Measurements from ENCODE around the gene ANKRD37.

Gene ANKRD37

GRCh38 chr4:185381288-185382196 lies 15.1 kb upstream of the ANKRD37 start:
- DNase-seq: no peak

GRCh38 chr4:185382754-185383153 lies 13.9 kb upstream of the ANKRD37 start:
- DNase-seq: no peak

GRCh38 chr4:185383451-185383850 lies 13.2 kb upstream of the ANKRD37 start:
- DNase-seq: no peak

GRCh38 chr4:185384061-185384460 lies 12.6 kb upstream of the ANKRD37 start:
- no peak for DNase-seq

GRCh38 chr4:185384930-185385331 lies 11.7 kb upstream of the ANKRD37 start:
- peak; percentile 2 for DNase-seq

- no peak for DNase-seq
These were observed 8.7 kb upstream of the ANKRD37 start for GRCh38 chr4:185387957-185388356.

GRCh38 chr4:185390941-185391340 lies 5.7 kb upstream of the ANKRD37 start:
- no peak for DNase-seq

GRCh38 chr4:185392156-185392555 lies 4.5 kb upstream of the ANKRD37 start:
- no peak for DNase-seq

GRCh38 chr4:185394568-185395237 lies 1.9 kb upstream of the ANKRD37 start:
- peak; percentile 13 for DNase-seq

- DNase-seq: peak; percentile 41
These were observed 1.2 kb upstream of the ANKRD37 start, which contains the start of gene LRP2BP for GRCh38 chr4:185395238-185395955. Gene LRP2BP, minus strand, starts transcription at chr4:185395924. Its CDS starts 17,738 bp downstream, at chr4:185378186.

- peak; percentile 98 for DNase-seq
These were observed 501 bp upstream of the ANKRD37 start for GRCh38 chr4:185395956-185396723.

- DNase-seq: no peak
These were observed 2.0 kb downstream of the ANKRD37 start for GRCh38 chr4:185398618-185399017.

- DNase-seq: no peak
These were observed 2.8 kb downstream of the ANKRD37 start for GRCh38 chr4:185399466-185399865.

GRCh38 chr4:185404031-185404430 lies 7.4 kb downstream of the ANKRD37 start:
- DNase-seq: no peak

GRCh38 chr4:185405296-185405999 lies 8.8 kb downstream of the ANKRD37 start:
- DNase-seq: no peak

- no peak for DNase-seq
These were observed 11.8 kb downstream of the ANKRD37 start for GRCh38 chr4:185408432-185408831.

GRCh38 chr4:185411849-185412248 lies 15.2 kb downstream of the ANKRD37 start:
- DNase-seq: no peak

GRCh38 chr4:185412412-185412811 lies 15.8 kb downstream of the ANKRD37 start:
- DNase-seq: no peak

GRCh38 chr4:185416955-185417354 lies 20.3 kb downstream of the ANKRD37 start:
- DNase-seq: no peak

- peak; percentile 24 for DNase-seq
These were observed 24.9 kb downstream of the ANKRD37 start for GRCh38 chr4:185421366-185422124.

Data from kidney glomerular epithelial cell (primary cell).